OCI-LY7 (cell line): ENCODE measurements around the gene ITIH4. TPM values are rescaled to one million over a fixed set of nuclear protein-coding genes. Genes with fewer than 3 reads are reported as not detected.

Experiments
- BruUV-seq: library from RNA; stranded (reverse); fragments of 400-500 nt; replicated peaks from 2 replicates; lab custom pipeline; 2021; lab: Mats Ljungman, UMichigan
- CTCF ChIA-PET: fragments of 300-600 bp; sonication (Branson Sonifier 250); formaldehyde crosslinking; loops from one replicate; lab custom pipeline; 2022; ENCODE audit warnings: antibody characterized with exemption; ENCODE audit not compliant: unreplicated experiment; lab: Charles Lee
- POLR2A ChIA-PET: fragments of 300-600 bp; sonication (Branson Sonifier 250); formaldehyde crosslinking; loops from one replicate; lab custom pipeline; 2022; ENCODE audit warnings: antibody characterized with exemption; lab: Charles Lee
- DNase-seq: peaks from one replicate; pipeline ENCODE4 v3.0.0-alpha.2; 2015; ENCODE audit warnings: low spot score
- H2AFZ ChIP-seq: fragments of 200-600 bp; sonication (generic), shearing (Covaris generic); 2 replicates; pipeline ENCODE4 v1.6.1; 2014; ENCODE audit warnings: mild to moderate bottlenecking, antibody characterized with exemption, low read length, moderate library complexity
- H3K27ac ChIP-seq: fragments of 200-600 bp; sonication (generic); 2 replicates; pipeline ENCODE4 v1.5.1; 2014; ENCODE audit warnings: mixed run types, low read depth, mild to moderate bottlenecking, moderate library complexity, low read length, inconsistent platforms; ENCODE audit not compliant: poor library complexity, severe bottlenecking
- H3K36me3 ChIP-seq: fragments of 200-600 bp; sonication (generic); 2 replicates; pipeline ENCODE4 v1.6.1; 2014; ENCODE audit warnings: mild to moderate bottlenecking, antibody characterized with exemption, low read length, moderate library complexity, mixed read lengths; ENCODE audit not compliant: insufficient read depth
- H3K4me1 ChIP-seq: fragments of 200-600 bp; sonication (generic); 2 replicates; pipeline ENCODE4 v1.5.1; 2014; ENCODE audit warnings: mild to moderate bottlenecking, low read length; ENCODE audit not compliant: insufficient read depth, poor library complexity, severe bottlenecking
- H3K4me2 ChIP-seq: fragments of 200-600 bp; sonication (generic); 2 replicates; pipeline ENCODE4 v1.6.1; 2014; ENCODE audit warnings: mild to moderate bottlenecking, low read length
- H3K4me3 ChIP-seq: fragments of 200-600 bp; sonication (generic); 2 replicates; pipeline ENCODE4 v1.5.1; 2014; ENCODE audit warnings: mild to moderate bottlenecking, low read depth, low read length; ENCODE audit not compliant: poor library complexity, severe bottlenecking
- H3K79me2 ChIP-seq: fragments of 200-600 bp; sonication (generic); 2 replicates; pipeline ENCODE4 v1.6.1; 2016; ENCODE audit warnings: low read depth, mild to moderate bottlenecking, low read length, moderate library complexity, mixed read lengths; ENCODE audit not compliant: insufficient read depth
- H3K9me2 ChIP-seq: fragments of 200-600 bp; sonication (generic); 2 replicates; pipeline ENCODE4 v1.6.1; 2016; ENCODE audit warnings: mild to moderate bottlenecking, low read length, mixed read lengths; ENCODE audit not compliant: insufficient read depth
- H3K9me3 ChIP-seq: fragments of 200-600 bp; sonication (generic); 2 replicates; pipeline ENCODE4 v1.6.1; 2014; ENCODE audit warnings: mild to moderate bottlenecking, mixed run types, low read length, mixed read lengths
- H4K20me1 ChIP-seq: fragments of 200-600 bp; sonication (generic); 2 replicates; pipeline ENCODE4 v1.6.1; 2014; ENCODE audit warnings: mild to moderate bottlenecking, antibody characterized with exemption, low read length, moderate library complexity, mixed read lengths; ENCODE audit not compliant: insufficient read depth
- CTCF ChIP-seq: fragments of 200-600 bp; sonication (generic); conservative IDR thresholded peaks from 2 replicates; pipeline ENCODE4 v1.5.1; 2014; ENCODE audit warnings: mild to moderate bottlenecking, antibody characterized with exemption, low read length, moderate library complexity, mixed read lengths
- EZH2phosphoT487 ChIP-seq: fragments of 200-600 bp; sonication (generic); IDR thresholded peaks from 2 replicates; pipeline ENCODE4 v1.6.1; 2018; ENCODE audit warnings: low read depth, borderline replicate concordance, mild to moderate bottlenecking, mixed run types, antibody characterized with exemption, low read length, moderate library complexity, mixed read lengths
- intact Hi-C: fragments of 100-400 bp; cut with micrococcal nuclease; formaldehyde crosslinking; loops from one replicate; pipeline ENCODE4 v1.10.0; 2022; ENCODE audit not compliant: unreplicated experiment
- total RNA-seq, 2 experiments: library from RNA; depleted of rRNA in 1 of 2; stranded (reverse); fragments of >200 nt in 1 of 2; shearing (Covaris generic) in 1 of 2; gene quantifications; 2 replicates each; pipeline ENCODE4 v1.2.3, GENCODE V29; 2014 to 2022

Gene ITIH4
- total RNA-seq, 2 experiments from 2014 or later = 2.1 to 2.2 TPM

GRCh38 chr3:52798978-52799476 is 31.4 kb downstream of the ITIH4 start:
- no peaks in the 10 kb centered on the region for H3K36me3 ChIP-seq
- no peak overlapping the region for H2AFZ ChIP-seq

GRCh38 chr3:52798376-52798977 is 32.0 kb downstream of the ITIH4 start:
- no peaks in the 10 kb centered on the region for H4K20me1 ChIP-seq
- no peaks in the 10 kb centered on the region for H3K4me1 ChIP-seq
- H3K9me2 ChIP-seq = no peaks in the 10 kb centered on the region
- no peak for DNase-seq
- no peak overlapping the region for H3K27ac ChIP-seq
- no peak overlapping the region for H2AFZ ChIP-seq
- no peak overlapping the region for H3K4me2 ChIP-seq
- POLR2A ChIA-PET = interaction anchor here (0.5 kb wide), 1 partner anchor 631 kb away, joined by 3 read pairs; no protein-coding TSS in a partner anchor
- no peak overlapping the region for H3K4me3 ChIP-seq
- TF ChIP-seq EZH2phosphoT487 (no peak), CTCF (no peak)
- no TSS peak for BruUV-seq
- H3K36me3 ChIP-seq = no peaks in the 10 kb centered on the region
- H3K9me3 ChIP-seq = no peaks in the 10 kb centered on the region
- CTCF ChIA-PET = interaction anchor here (0.9 kb wide), 1 partner anchor 13 kb away, joined by 3 read pairs; no protein-coding TSS in a partner anchor
- H3K79me2 ChIP-seq = no peaks in the 10 kb centered on the region
- intact Hi-C loops = no loop called here

More at GRCh38 chr3:52798978-52799476, 31.4 kb downstream of the ITIH4 start:
- H3K9me2 ChIP-seq = no peaks in the 10 kb centered on the region
- no peaks in the 10 kb centered on the region for H3K79me2 ChIP-seq
- intact Hi-C loops = no loop called here
- no peak overlapping the region for H3K27ac ChIP-seq
- no peaks in the 10 kb centered on the region for H4K20me1 ChIP-seq
- H3K9me3 ChIP-seq = no peaks in the 10 kb centered on the region
- peak; percentile 80 for TF ChIP-seq CTCF
- TF ChIP-seq EZH2phosphoT487 = no peak
- H3K4me2 ChIP-seq = no peak overlapping the region
- BruUV-seq = no TSS peak
- H3K4me3 ChIP-seq = no peak overlapping the region
- CTCF ChIA-PET = interaction anchor here (0.9 kb wide), 1 partner anchor 13 kb away, joined by 3 read pairs; no protein-coding TSS in a partner anchor
- DNase-seq = peak; percentile 41
- POLR2A ChIA-PET = interaction anchor here (0.5 kb wide), 1 partner anchor 631 kb away, joined by 3 read pairs; no protein-coding TSS in a partner anchor
- no peaks in the 10 kb centered on the region for H3K4me1 ChIP-seq

GRCh38 chr3:52796411-52796810 is 34.1 kb downstream of the ITIH4 start:
- no peaks in the 10 kb centered on the region for H3K9me2 ChIP-seq
- H2AFZ ChIP-seq = no peak overlapping the region
- no peak for DNase-seq
- no peaks in the 10 kb centered on the region for H3K9me3 ChIP-seq
- no peaks in the 10 kb centered on the region for H4K20me1 ChIP-seq
- no TSS peak for BruUV-seq
- H3K79me2 ChIP-seq = no peaks in the 10 kb centered on the region
- no peak overlapping the region for H3K4me2 ChIP-seq
- intact Hi-C loops = no loop called here
- no peak for TF ChIP-seq EZH2phosphoT487
- no peak for TF ChIP-seq CTCF
- H3K36me3 ChIP-seq = no peaks in the 10 kb centered on the region
- no peak overlapping the region for H3K4me3 ChIP-seq
- ChIA-PET CTCF (no interaction called here), POLR2A (no interaction called here)
- H3K27ac ChIP-seq = no peak overlapping the region
- no peaks in the 10 kb centered on the region for H3K4me1 ChIP-seq
